ENCODE data around the gene ADGRG7.
A peak's percentile ranks its signal among the peaks of the same experiment; 100 is the strongest.

ADGRG7 gene

DNA sequence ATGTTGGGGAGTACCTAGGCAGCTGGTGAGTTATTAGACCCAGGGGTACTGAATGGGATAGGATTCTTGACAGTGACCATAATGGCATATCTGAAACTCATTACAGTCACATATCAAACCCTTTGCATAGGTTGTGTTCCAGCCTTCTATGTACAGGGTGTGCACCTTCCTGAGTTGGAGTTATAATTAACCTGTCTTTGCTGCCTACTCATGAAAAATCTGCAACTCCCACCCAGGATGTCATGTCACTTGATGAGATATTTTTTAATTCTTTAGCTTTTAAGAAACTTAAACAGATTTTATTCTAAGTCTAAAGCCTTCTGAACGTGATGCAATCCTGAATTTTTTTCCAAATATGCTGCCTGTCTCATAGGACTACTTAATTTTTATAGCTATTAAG is 21.1 kb upstream of the ADGRG7 start:
- no peaks in the 10 kb centered on the region for H3K27me3 Mint-ChIP-seq
- H3K4me1 Mint-ChIP-seq = no peaks in the 10 kb centered on the region
- DNase-seq = no peak
- no peaks in the 10 kb centered on the region for H3K9me3 Mint-ChIP-seq
- H3K4me3 Mint-ChIP-seq = no peak overlapping the region
- ATAC-seq = no peak
- H3K27ac Mint-ChIP-seq = no peak overlapping the region

DNA sequence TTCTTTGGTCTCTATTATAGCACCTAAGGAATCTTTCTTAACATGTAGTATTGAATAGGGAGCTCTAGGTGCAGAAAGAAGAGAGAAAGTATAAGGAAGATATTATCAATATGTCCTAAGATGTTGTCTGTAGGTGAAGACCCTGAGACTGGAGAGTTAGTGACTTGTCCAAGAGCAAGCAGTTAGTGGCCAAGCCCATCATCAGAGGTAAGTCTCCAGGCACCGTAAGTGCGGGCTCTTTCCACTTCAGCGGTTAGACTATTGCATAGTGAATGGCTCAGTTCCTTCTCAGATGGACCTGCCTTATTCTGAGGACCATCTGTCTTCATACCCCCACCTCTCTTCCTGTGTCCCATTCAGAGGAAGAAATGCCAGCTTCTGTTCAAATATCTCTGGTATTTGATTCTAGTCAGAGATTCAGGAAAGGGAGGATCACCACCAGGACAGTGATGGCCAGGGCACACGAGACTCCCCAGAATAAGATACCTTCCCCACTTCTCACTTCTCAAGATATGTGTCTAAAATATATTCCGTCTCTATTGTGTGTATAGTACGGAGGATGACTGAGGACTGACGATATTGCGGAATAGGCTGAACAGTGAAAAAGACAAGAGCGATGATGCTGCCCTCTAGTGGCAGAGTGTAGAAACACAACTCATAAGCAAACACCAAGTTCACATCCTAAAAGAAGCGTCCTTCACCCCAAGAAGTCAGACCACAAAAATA is 19.1 kb upstream of the ADGRG7 start:
- peak overlapping the region in 1 of 2 donors; percentile 38 for H3K4me3 Mint-ChIP-seq
- DNase-seq = peak; percentile 49 to 51
- no peaks in the 10 kb centered on the region for H3K4me1 Mint-ChIP-seq
- H3K27ac Mint-ChIP-seq = no peak overlapping the region
- no peaks in the 10 kb centered on the region for H3K9me3 Mint-ChIP-seq
- H3K27me3 Mint-ChIP-seq = no peaks in the 10 kb centered on the region
- peak; percentile 85 for ATAC-seq

DNA sequence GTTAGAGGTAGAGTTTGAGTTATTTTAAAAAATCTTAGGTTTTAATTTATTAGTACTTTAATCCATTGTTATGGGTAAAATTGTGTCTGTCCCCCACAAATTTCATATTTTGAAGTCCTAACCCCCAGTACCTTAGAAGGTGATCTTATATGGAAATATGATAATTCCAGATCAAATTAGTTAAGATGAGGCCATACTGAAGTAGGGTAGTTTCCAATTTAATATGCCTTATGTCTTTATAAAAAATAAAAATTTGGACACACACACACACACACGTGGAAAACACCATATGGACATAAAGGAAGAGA is 18.6 kb upstream of the ADGRG7 start:
- no peak for ATAC-seq
- Mint-ChIP-seq H3K9me3 (no peaks in the 10 kb centered on the region), H3K27me3 (no peaks in the 10 kb centered on the region), H3K4me3 (no peak overlapping the region), H3K27ac (no peak overlapping the region), H3K4me1 (no peaks in the 10 kb centered on the region)
- no peak for DNase-seq

DNA sequence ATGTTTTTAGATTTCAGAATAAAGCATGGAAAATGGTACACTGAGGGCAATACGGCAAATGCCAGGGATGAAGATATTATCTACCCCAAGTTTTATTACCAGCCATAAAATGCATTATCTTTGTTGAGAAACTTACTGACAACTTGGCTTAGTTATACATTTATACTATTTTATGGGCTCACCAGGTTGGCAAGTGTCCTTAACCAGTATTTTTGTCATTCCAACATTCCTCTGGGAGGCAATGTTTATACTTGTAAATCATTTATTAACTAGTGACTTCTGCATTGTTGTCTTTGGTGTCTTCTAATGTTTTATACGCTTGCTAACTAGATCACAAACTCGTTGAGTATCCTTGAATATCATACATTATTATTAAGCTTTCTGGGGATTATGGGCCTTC is 18.0 kb upstream of the ADGRG7 start:
- H3K4me3 Mint-ChIP-seq = no peak overlapping the region
- H3K27ac Mint-ChIP-seq = no peak overlapping the region
- H3K4me1 Mint-ChIP-seq = no peaks in the 10 kb centered on the region
- no peaks in the 10 kb centered on the region for H3K27me3 Mint-ChIP-seq
- H3K9me3 Mint-ChIP-seq = no peaks in the 10 kb centered on the region
- DNase-seq (no peak), ATAC-seq (no peak)

DNA sequence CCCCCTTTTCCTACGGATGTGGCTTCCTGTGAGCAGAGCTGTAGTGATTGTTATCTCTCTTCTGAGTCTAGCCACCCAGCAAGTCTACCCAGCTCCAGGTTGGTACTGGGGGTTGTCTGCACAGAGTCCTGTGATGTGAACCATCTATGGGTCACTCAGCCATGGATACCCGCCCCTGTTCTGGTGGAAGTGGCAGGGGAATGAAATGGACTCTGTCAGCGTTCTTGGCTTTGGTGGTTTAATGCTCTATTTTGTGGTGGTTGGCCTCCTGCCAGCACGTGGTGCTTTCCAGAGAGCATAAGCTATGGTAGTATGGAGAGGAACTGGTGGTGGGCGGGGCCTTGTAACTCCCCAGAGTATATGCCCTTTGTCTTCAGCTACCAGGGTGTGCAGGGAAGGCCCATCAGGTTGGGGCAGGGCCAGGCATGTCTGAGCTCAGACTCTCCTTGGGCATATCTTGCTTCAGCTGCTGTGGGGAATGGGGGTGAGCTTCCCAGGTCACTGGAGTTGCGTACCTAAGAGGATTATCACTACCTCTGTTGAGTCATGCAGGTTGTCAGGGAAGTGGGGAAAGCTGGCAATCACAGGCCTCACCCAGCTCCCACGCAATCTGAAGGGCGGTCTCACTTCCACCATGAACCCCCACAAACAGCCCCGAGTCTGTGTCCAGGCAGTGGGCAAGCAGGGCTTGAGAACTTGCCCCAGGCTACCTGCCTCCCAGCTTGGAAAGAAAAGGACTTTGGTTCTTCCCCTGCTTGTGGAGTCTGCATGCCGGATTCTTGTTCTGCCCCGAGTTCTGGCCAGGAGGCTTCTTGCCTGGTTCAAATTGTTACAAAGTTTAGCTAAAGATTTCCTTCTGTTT is 9.0 kb upstream of the ADGRG7 start:
- Mint-ChIP-seq H3K4me1 (peaks cover 19% of the 10 kb centered on the region), H3K27ac (peak overlapping the region in 1 of 2 donors; percentile 72), H3K9me3 (peaks cover 10 to 16% of the 10 kb centered on the region in 2 donors), H3K27me3 (no peaks in the 10 kb centered on the region), H3K4me3 (no peak overlapping the region)
- ATAC-seq (peak; percentile 48), DNase-seq (no peak)

DNA sequence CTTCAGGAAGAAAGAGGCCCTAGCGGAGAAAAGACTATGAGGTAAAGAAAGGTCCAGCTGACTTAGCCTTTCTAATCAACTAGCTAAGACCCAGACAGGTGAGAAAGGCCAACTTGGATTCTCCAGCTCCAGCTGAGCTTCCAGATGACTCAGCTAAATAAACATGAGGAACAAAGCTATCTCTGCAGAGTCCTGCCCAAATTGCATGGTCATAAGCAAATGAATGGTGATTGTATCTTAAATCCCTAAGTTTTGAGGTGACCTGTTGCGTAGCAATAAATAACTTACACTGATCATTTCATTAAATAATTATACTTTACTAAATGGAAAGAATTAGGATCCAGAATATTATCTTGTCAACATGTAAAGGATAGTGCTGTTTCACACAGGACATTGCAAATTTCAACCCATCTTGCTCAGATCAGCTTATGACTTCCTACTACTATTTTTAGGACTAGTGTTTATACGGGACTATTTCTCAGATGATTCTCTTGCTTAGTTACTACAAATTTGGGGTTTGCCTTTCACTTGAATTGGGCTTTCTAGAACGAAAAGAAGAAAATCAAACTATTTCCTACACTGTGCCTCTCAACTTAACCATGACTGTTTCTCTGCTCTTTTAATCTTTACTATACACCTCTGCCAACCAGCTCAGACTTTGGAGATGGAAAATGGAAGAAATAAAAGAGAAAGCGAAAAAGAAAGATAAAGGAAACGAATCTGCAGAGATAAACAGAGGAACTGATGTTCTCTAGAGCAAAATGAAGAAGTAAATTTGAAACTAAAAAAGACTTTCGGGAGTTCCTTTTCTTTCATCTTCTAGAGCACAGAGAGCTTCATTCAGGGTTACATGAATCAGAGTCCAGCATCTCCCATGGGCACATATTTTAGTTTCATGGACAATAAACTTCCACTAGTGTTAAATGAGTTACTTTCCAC is 6.6 kb upstream of the ADGRG7 start:
- peaks cover 10 to 16% of the 10 kb centered on the region in 2 donors for H3K9me3 Mint-ChIP-seq
- no peak for DNase-seq
- ATAC-seq = no peak

DNA sequence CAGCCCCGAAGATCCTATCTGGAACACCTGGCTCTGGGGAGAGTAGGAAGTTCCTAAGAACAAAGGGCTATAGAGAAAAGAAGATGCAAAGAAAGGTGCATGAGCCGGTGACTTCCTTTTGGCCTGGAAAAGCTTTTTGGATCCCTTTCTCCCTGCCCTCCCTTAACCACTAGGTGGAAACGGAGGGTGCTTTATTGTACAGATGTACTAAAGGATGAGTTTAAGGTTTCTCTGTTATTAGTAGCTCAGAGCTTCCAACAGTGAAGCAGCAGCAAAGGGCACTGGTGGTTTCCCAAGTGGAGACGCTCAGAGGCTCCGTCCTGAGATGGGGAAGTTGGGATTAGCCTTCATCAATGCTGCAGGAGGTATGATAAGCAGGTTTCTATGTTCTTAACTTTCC is 5.9 kb upstream of the ADGRG7 start:
- H3K4me3 Mint-ChIP-seq = peak overlapping the region; percentile 63 to 72
- no peak overlapping the region for H3K27ac Mint-ChIP-seq
- H3K4me1 Mint-ChIP-seq = peaks cover 24% of the 10 kb centered on the region
- peaks cover 10 to 16% of the 10 kb centered on the region in 2 donors for H3K9me3 Mint-ChIP-seq
- no peak for DNase-seq
- ATAC-seq = peak; percentile 66
- H3K27me3 Mint-ChIP-seq = no peaks in the 10 kb centered on the region

More for the DNA sequence above, 6.6 kb upstream of the ADGRG7 start:
- Mint-ChIP-seq H3K4me3 (peak overlapping the region; percentile 63 to 72), H3K4me1 (peaks cover 23% of the 10 kb centered on the region), H3K27me3 (no peaks in the 10 kb centered on the region), H3K27ac (no peak overlapping the region)

DNA sequence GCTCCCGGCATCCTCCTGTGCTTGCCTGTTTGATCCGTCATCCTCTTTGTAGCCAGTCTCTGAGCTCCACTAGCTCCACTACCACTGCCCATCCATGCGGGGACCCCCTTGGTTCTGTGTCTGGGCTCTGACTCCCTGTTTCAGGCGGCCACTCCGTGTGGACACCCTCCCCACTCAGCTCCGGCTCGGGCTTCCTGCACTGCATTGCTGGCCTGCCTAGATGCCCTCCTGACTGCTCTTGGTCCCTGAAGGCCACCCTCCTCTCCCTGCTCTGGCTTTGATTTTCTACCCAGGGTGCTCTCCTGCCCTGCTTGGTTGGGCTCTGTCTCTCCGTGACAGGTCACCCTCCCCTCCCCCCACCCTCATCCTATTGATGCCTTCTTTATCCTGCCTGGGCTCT is 4.0 kb upstream of the ADGRG7 start:
- DNase-seq = no peak
- H3K4me1 Mint-ChIP-seq = peaks cover 27% of the 10 kb centered on the region
- peaks cover 0 to under 1% of the 10 kb centered on the region in 2 donors for H3K9me3 Mint-ChIP-seq
- ATAC-seq = no peak
- peaks cover 13% of the 10 kb centered on the region for H3K27me3 Mint-ChIP-seq
- peak overlapping the region in 1 of 2 donors; percentile 48 for H3K27ac Mint-ChIP-seq
- H3K4me3 Mint-ChIP-seq = no peak overlapping the region

DNA sequence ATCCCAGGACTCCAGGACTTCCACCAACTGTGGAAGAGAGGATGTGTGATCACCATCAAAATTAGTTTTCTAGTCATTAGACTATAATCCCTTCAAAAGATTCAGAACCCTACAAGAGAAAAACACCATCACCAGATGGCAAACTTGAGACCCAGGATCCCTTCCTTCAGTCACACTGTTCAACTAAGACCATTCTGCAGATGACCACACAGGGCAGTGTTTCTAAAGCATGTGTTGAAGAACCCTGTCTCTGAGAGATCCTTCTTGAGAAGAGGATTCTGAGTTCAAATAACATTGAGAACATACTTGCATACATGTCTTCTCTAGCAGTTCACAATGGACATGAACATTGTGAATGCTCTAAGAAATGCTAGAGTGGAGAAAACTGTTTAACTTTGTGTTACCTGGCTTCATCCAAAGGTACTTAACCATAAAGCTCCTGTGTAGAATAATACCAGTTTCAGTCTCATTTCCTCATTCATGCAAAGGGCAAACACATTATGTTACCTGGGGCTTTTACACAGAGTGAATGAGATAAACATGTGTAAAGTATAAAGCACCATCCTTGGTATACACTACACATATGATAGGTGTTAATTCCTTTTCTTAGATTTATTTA is 2.4 kb upstream of the ADGRG7 start:
- DNase-seq (no peak), ATAC-seq (no peak)
- Mint-ChIP-seq H3K4me3 (no peak overlapping the region), H3K9me3 (no peaks in the 10 kb centered on the region), H3K4me1 (peaks cover 25% of the 10 kb centered on the region), H3K27ac (no peak overlapping the region), H3K27me3 (peaks cover 27% of the 10 kb centered on the region)

DNA sequence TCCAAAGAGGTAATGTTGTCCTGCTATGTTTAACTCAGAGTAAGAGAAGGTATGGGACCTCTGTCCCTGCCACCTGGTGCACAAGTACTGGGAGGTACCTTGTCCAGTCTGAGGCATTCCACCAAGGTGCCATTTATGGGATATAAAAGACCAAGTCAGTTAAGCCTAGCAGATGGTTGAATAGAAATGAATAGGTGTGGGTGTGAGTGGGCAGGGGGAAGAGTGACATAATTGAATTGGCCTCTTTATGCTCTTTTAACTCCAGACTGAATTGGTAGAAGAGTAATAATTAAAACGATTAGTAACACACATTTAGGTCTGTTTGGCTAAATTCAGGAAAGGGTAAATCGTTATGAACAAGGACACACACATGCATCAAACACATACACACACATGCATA is 562 bp downstream of the ADGRG7 start:
- DNase-seq = no peak
- peaks cover 38% of the 10 kb centered on the region for H3K27me3 Mint-ChIP-seq
- no peak overlapping the region for H3K27ac Mint-ChIP-seq
- H3K4me1 Mint-ChIP-seq = peaks cover 12% of the 10 kb centered on the region
- ATAC-seq = no peak
- no peaks in the 10 kb centered on the region for H3K9me3 Mint-ChIP-seq
- no peak overlapping the region for H3K4me3 Mint-ChIP-seq

DNA sequence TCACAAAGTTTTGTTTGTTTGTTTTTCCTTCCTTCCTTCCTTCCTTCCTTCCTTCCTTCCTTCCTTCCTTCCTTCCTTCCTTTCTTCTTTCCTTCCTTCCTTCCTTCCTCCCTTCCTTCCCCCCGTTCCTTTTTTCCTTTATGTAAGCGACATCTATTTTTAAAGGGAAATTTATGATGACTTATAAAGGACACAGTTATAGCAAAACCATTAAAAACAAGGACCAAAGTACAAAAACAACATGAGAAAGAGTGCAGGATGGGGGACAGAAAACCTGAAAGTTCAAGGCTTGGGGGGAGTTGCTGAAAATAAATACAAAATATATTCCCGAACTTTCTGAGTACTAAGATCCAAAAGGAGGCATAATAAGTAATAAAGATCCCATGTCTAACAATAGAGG is 1.8 kb downstream of the ADGRG7 start:
- DNase-seq (no peak), ATAC-seq (no peak)
- Mint-ChIP-seq H3K4me3 (no peak overlapping the region), H3K4me1 (peaks cover 12% of the 10 kb centered on the region), H3K9me3 (no peaks in the 10 kb centered on the region), H3K27ac (no peak overlapping the region), H3K27me3 (peaks cover 48% of the 10 kb centered on the region)

DNA sequence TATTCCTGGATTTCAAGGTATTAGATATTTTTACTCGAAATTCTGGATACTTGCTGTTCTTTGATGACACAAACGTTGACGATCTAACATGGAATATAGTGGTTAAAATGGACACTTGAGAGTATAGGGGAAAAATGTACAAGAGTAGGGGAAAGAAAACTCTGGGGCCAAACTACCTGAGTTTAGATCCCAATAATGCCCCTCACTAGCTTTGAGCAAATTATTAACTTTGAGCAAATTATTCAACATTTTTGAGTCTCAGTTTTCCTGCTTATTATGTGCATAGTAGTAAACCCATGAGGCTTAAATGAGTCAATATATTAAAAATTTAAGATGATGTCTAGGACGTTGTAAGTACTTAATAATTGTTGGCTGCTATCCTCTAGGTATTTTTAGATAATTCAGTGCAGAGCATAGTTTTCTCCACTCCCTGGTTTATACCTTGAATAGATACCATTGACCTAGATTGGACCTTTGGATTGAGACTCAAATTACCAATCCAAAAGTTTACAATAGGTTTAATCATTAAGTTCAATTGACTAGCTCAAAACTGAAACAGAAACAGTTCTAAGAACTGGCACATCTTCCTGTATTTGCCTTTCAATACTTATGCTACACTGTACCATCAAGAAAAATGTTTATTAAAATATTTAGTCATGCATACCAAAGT is 4.5 kb downstream of the ADGRG7 start:
- Mint-ChIP-seq H3K27ac (no peak overlapping the region), H3K27me3 (peaks cover 50% of the 10 kb centered on the region), H3K9me3 (no peaks in the 10 kb centered on the region), H3K4me3 (no peak overlapping the region), H3K4me1 (peaks cover 7% of the 10 kb centered on the region)
- ATAC-seq (no peak), DNase-seq (no peak)

DNA sequence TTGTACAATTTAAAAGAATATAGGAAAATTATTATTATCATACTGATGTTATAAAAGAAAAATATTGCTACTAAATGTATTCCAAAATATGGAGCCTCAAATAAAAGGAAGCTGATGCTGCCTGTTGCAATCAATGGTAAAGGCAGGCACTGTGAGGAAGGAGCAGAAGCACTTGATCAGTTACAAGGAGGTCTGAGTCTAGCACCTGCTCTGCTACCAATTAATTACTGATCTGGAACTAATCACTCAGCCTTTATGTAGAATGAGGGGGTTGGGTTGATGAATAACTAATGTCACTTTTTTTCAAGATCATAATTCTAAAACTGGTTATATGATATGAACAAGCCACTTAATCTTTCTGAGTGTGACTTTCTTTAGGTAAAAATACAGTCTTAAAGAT is 5.5 kb downstream of the ADGRG7 start:
- H3K27me3 Mint-ChIP-seq = peaks cover 47% of the 10 kb centered on the region
- H3K4me3 Mint-ChIP-seq = no peak overlapping the region
- no peak overlapping the region for H3K27ac Mint-ChIP-seq
- no peak for DNase-seq
- ATAC-seq = no peak
- no peaks in the 10 kb centered on the region for H3K9me3 Mint-ChIP-seq
- no peaks in the 10 kb centered on the region for H3K4me1 Mint-ChIP-seq

DNA sequence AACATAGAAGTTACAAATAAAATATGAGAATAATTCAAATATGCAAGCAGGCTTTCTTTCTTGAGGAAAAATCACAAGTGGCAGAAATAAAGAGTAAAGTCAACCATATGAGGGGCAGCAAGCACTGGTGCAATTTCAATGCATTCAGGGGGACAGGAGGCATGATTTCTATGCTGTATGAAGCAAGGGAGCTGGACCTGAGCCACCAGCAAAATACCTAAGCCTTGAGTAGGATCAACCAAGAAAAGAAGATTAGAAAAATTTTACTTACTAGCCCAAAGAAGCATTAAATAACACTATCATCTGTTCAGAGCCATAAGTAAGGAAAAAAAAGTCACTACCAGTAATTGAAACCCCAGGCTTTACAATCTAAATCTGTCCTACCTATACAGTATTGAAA is 6.3 kb downstream of the ADGRG7 start:
- no peaks in the 10 kb centered on the region for H3K9me3 Mint-ChIP-seq
- no peak overlapping the region for H3K27ac Mint-ChIP-seq
- H3K4me3 Mint-ChIP-seq = no peak overlapping the region
- H3K27me3 Mint-ChIP-seq = peaks cover 40% of the 10 kb centered on the region
- no peak for DNase-seq
- no peaks in the 10 kb centered on the region for H3K4me1 Mint-ChIP-seq
- ATAC-seq = no peak

DNA sequence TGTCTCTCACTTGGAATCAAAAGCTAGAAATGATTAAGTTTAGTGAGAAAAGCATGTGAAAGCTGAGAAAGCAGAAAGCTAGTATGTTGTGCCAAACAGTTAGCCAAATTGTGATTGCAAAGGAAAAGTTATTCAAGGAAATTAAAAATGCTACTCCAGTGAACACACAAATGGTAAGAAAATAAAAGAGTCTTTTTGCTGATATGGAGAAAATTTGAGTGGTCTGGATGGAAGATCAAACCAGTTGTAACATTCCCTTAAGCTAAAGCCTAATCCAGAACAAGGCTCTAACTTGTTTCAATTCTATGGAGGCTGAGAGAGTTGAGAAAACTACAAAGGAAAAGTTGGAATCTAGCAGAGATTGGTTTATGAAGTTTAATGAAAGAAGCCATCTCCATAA is 11.8 kb downstream of the ADGRG7 start:
- ATAC-seq (no peak), DNase-seq (no peak)
- Mint-ChIP-seq H3K27ac (no peak overlapping the region), H3K4me3 (no peak overlapping the region), H3K27me3 (peaks cover 9% of the 10 kb centered on the region), H3K9me3 (peaks cover 6 to 14% of the 10 kb centered on the region in 2 donors), H3K4me1 (no peaks in the 10 kb centered on the region)

Data from stimulated activated naive CD8-positive, alpha-beta T cell treated with anti-CD3 and anti-CD28 coated beads, Interleukin-15, amount 100 ng/mL, for 72 hours (primary cell).